Measurements from ENCODE around the gene DOC2B. TPM values are rescaled to one million over a fixed set of nuclear protein-coding genes. Genes with fewer than 3 reads are reported as not detected.

The DOC2B gene
- total RNA-seq, 1 experiment from 2014 or later, result 2.7 TPM

DNA sequence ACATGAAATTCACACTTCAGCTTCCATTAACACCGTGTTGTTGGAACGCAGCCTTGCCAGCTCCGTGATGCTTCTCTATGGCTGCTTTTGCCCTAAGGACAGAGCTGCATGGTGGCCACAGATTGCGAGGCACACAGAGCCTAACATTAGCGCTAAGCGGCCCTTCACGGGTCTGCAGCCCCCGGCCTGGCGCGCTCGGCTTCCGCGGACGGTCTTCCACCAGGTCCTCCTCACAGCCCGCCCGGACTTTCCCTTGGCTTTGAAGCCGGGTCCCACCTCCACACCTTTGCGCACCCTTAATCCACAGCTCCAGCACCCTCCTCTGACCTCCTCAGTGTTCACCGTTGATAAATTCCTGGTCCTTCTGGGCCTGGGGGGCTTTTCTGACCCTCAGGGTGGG, 24.5 kb downstream of the DOC2B start:
- DNase-seq (ENCODE audit: low spot score), result no peak
- POLR2A ChIA-PET, result interaction anchor here (0.5 kb wide), 1 partner anchor 19 kb away, joined by 3 read pairs; no protein-coding TSS in a partner anchor

DNA sequence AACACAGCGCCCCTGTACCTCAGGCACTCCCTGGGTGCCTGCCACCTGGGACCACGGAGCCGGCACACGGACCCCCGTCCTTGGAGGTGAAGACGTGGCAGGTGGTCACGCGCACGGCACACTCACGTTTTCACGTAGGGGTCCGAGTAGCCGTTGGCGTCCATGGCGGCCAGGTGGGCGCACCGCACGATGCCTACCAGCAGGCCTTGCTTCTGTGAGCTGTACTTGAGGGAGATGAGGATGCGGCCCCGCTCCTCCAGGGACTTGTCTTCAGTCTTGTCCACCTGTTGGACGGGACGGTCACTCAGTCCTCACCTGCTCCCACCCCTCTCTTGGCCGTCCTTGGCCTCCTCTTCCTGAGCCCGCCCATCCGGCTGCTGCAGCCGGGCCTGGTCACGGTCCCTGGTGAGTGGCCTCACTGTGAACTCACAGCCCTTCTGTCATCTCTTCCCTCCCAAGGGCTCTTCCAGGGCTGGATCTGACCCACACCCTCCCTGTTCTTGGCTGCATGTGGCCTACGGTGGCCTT, 25.3 kb downstream of the DOC2B start:
- Mint-ChIP-seq H3K27ac (no peak overlapping the region), H3K36me3 (no peaks in the 10 kb centered on the region), H3K4me3 (no peak overlapping the region), H3K9me3 (no peaks in the 10 kb centered on the region), H3K4me1 (no peaks in the 10 kb centered on the region), H3K27me3 (ENCODE audit: low read depth) (peaks cover 2% of the 10 kb centered on the region; the same call in 1 of the 2 replicates)
- ChIA-PET CTCF (no interaction called here), POLR2A (interaction anchor here (0.5 kb wide), 1 partner anchor 20 kb away, joined by 3 read pairs; no protein-coding TSS in a partner anchor)
- ATAC-seq, result no peak
- DNase-seq (ENCODE audit: low spot score), result no peak
- TF ChIP-seq, protein P1, sequence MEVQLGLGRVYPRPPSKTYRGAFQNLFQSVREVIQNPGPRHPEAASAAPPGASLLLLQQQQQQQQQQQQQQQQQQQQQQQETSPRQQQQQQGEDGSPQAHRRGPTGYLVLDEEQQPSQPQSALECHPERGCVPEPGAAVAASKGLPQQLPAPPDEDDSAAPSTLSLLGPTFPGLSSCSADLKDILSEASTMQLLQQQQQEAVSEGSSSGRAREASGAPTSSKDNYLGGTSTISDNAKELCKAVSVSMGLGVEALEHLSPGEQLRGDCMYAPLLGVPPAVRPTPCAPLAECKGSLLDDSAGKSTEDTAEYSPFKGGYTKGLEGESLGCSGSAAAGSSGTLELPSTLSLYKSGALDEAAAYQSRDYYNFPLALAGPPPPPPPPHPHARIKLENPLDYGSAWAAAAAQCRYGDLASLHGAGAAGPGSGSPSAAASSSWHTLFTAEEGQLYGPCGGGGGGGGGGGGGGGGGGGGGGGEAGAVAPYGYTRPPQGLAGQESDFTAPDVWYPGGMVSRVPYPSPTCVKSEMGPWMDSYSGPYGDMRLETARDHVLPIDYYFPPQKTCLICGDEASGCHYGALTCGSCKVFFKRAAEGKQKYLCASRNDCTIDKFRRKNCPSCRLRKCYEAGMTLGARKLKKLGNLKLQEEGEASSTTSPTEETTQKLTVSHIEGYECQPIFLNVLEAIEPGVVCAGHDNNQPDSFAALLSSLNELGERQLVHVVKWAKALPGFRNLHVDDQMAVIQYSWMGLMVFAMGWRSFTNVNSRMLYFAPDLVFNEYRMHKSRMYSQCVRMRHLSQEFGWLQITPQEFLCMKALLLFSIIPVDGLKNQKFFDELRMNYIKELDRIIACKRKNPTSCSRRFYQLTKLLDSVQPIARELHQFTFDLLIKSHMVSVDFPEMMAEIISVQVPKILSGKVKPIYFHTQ (CRISPR knock-in tag; IDR thresholded peaks at IDR 0.05), result no peak
- TF ChIP-seq, protein P2, sequence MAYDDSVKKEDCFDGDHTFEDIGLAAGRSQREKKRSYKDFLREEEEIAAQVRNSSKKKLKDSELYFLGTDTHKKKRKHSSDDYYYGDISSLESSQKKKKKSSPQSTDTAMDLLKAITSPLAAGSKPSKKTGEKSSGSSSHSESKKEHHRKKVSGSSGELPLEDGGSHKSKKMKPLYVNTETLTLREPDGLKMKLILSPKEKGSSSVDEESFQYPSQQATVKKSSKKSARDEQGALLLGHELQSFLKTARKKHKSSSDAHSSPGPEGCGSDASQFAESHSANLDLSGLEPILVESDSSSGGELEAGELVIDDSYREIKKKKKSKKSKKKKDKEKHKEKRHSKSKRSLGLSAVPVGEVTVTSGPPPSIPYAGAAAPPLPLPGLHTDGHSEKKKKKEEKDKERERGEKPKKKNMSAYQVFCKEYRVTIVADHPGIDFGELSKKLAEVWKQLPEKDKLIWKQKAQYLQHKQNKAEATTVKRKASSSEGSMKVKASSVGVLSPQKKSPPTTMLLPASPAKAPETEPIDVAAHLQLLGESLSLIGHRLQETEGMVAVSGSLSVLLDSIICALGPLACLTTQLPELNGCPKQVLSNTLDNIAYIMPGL (CRISPR knock-in tag; IDR thresholded peaks at IDR 0.05), result no peak
- no peak for TF ChIP-seq FOXP1 (CRISPR knock-in tag; IDR thresholded peaks at IDR 0.05; ENCODE audit: borderline replicate concordance)
- TF ChIP-seq ZNF121 (CRISPR knock-in tag; IDR thresholded peaks at IDR 0.05), result no peak
- TF ChIP-seq SMAD4 (CRISPR knock-in tag; IDR thresholded peaks at IDR 0.05), result no peak
- TF ChIP-seq, protein P3, sequence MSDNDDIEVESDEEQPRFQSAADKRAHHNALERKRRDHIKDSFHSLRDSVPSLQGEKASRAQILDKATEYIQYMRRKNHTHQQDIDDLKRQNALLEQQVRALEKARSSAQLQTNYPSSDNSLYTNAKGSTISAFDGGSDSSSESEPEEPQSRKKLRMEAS (CRISPR knock-in tag; IDR thresholded peaks at IDR 0.05), result no peak
- TF ChIP-seq, protein P4, sequence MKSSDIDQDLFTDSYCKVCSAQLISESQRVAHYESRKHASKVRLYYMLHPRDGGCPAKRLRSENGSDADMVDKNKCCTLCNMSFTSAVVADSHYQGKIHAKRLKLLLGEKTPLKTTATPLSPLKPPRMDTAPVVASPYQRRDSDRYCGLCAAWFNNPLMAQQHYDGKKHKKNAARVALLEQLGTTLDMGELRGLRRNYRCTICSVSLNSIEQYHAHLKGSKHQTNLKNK (CRISPR knock-in tag; IDR thresholded peaks at IDR 0.05), result no peak
- TF ChIP-seq, protein P5, sequence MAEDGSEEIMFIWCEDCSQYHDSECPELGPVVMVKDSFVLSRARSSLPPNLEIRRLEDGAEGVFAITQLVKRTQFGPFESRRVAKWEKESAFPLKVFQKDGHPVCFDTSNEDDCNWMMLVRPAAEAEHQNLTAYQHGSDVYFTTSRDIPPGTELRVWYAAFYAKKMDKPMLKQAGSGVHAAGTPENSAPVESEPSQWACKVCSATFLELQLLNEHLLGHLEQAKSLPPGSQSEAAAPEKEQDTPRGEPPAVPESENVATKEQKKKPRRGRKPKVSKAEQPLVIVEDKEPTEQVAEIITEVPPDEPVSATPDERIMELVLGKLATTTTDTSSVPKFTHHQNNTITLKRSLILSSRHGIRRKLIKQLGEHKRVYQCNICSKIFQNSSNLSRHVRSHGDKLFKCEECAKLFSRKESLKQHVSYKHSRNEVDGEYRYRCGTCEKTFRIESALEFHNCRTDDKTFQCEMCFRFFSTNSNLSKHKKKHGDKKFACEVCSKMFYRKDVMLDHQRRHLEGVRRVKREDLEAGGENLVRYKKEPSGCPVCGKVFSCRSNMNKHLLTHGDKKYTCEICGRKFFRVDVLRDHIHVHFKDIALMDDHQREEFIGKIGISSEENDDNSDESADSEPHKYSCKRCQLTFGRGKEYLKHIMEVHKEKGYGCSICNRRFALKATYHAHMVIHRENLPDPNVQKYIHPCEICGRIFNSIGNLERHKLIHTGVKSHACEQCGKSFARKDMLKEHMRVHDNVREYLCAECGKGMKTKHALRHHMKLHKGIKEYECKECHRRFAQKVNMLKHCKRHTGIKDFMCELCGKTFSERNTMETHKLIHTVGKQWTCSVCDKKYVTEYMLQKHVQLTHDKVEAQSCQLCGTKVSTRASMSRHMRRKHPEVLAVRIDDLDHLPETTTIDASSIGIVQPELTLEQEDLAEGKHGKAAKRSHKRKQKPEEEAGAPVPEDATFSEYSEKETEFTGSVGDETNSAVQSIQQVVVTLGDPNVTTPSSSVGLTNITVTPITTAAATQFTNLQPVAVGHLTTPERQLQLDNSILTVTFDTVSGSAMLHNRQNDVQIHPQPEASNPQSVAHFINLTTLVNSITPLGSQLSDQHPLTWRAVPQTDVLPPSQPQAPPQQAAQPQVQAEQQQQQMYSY (CRISPR knock-in tag; IDR thresholded peaks at IDR 0.05), result no peak
- TF ChIP-seq NFATC4 (CRISPR knock-in tag; IDR thresholded peaks at IDR 0.05), result no peak
- TF ChIP-seq MXD4 (CRISPR knock-in tag; IDR thresholded peaks at IDR 0.05; ENCODE audit: borderline replicate concordance), result no peak

More for the DNA sequence above, 24.5 kb downstream of the DOC2B start:
- no peak overlapping the region for H3K27ac Mint-ChIP-seq
- CTCF ChIA-PET, result no interaction called here
- peaks cover 2% of the 10 kb centered on the region; the same call in 1 of the 2 replicates for H3K27me3 Mint-ChIP-seq (ENCODE audit: low read depth)
- H3K36me3 Mint-ChIP-seq, result no peaks in the 10 kb centered on the region
- TF ChIP-seq ZNF396 (CRISPR knock-in tag; IDR thresholded peaks at IDR 0.05; ENCODE audit: borderline replicate concordance), result no peak
- TF ChIP-seq, protein P5 (CRISPR knock-in tag; IDR thresholded peaks at IDR 0.05), result no peak
- TF ChIP-seq, protein P6, sequence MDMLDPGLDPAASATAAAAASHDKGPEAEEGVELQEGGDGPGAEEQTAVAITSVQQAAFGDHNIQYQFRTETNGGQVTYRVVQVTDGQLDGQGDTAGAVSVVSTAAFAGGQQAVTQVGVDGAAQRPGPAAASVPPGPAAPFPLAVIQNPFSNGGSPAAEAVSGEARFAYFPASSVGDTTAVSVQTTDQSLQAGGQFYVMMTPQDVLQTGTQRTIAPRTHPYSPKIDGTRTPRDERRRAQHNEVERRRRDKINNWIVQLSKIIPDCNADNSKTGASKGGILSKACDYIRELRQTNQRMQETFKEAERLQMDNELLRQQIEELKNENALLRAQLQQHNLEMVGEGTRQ (CRISPR knock-in tag; IDR thresholded peaks at IDR 0.05), result no peak
- TF ChIP-seq, protein P7, sequence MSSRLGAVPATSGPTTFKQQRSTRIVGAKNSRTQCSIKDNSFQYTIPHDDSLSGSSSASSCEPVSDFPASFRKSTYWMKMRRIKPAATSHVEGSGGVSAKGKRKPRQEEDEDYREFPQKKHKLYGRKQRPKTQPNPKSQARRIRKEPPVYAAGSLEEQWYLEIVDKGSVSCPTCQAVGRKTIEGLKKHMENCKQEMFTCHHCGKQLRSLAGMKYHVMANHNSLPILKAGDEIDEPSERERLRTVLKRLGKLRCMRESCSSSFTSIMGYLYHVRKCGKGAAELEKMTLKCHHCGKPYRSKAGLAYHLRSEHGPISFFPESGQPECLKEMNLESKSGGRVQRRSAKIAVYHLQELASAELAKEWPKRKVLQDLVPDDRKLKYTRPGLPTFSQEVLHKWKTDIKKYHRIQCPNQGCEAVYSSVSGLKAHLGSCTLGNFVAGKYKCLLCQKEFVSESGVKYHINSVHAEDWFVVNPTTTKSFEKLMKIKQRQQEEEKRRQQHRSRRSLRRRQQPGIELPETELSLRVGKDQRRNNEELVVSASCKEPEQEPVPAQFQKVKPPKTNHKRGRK (CRISPR knock-in tag; IDR thresholded peaks at IDR 0.05; ENCODE audit: borderline replicate concordance), result no peak
- no peak for TF ChIP-seq NFYB (CRISPR knock-in tag; conservative IDR thresholded peaks at IDR 0.05; ENCODE audit: low read depth)
- no peak for TF ChIP-seq ZNF423 (CRISPR knock-in tag; IDR thresholded peaks at IDR 0.05)
- H3K4me1 Mint-ChIP-seq, result no peaks in the 10 kb centered on the region
- H3K4me3 Mint-ChIP-seq, result no peak overlapping the region
- no peak for ATAC-seq
- H3K9me3 Mint-ChIP-seq, result no peaks in the 10 kb centered on the region
